Measurements from ENCODE around the gene FEN1. TPM values are rescaled to one million over a fixed set of nuclear protein-coding genes. Genes with fewer than 3 reads are reported as not detected.

The FEN1 gene
- polyA plus RNA-seq, 1 of the 3 experiments (the other 2 are of a cell fraction), result 35.9 TPM

GRCh38 chr11:61749591-61750217 is 43.0 kb upstream of the FEN1 start (continued):
- no peak for TF ChIP-seq REST (IDR thresholded peaks at IDR 0.05; ENCODE audit: low read depth, low read length)
- TF ChIP-seq NFIC (IDR thresholded peaks at IDR 0.05; ENCODE audit: borderline replicate concordance), result no peak
- TF ChIP-seq ZBTB33 (IDR thresholded peaks at IDR 0.05; ENCODE audit: borderline replicate concordance, low read depth), result no peak
- no peak for TF ChIP-seq TCF12 (IDR thresholded peaks at IDR 0.05)
- no peak for TF ChIP-seq EP300 (IDR thresholded peaks at IDR 0.05; ENCODE audit: borderline replicate concordance in 1 of 2, low read depth in 1 of 2, low read length in 1 of 2)

- no peaks in the 10 kb centered on the region for H3K36me3 ChIP-seq (replicated peaks in 1 of 2; ENCODE audit: control insufficient read depth in 1 of 2, insufficient read depth in 2 of 2, low read length in 1 of 2)
- H3K9ac ChIP-seq, result no peak overlapping the region
- no peaks in the 10 kb centered on the region for H4K20me1 ChIP-seq (ENCODE audit: insufficient read depth)
- no peaks in the 10 kb centered on the region for H3K9me2 ChIP-seq
- H3F3A ChIP-seq (replicated peaks; ENCODE audit: insufficient read depth), result no peaks in the 10 kb centered on the region
- no peak for DNase-seq
- WGBS (ENCODE audit: low lambda C conversion rate), result 88% methylated on average over 5 of the region's 5 CpGs
- ChIA-PET CTCF (interaction anchor here (1.0 to 9.1 kb wide), 12 partner anchors 11 to 357 kb away, joined by 3 to 285 read pairs (median 6); partner anchors contain the start of genes FEN1 and TMEM258), POLR2A (no interaction called here)
- peaks cover 0 to 18% of the 10 kb centered on the region in 2 experiments; a peak in 1 of 4 replicates for H3K4me1 ChIP-seq (ENCODE audit: control insufficient read depth in 1 of 2, insufficient read depth in 2 of 2, low read depth in 1 of 2, low read length in 1 of 2)
- H3K27ac ChIP-seq (ENCODE audit: low read depth in 2 of 2, low read length in 1 of 2), result no peak overlapping the region
- no peaks in the 10 kb centered on the region for H3K27me3 ChIP-seq (ENCODE audit: insufficient read depth)
- H3K4me2 ChIP-seq, result no peak overlapping the region
- no peak overlapping the region for H2AFZ ChIP-seq (ENCODE audit: low read depth)
- TF ChIP-seq SIN3A (IDR thresholded peaks at IDR 0.05; ENCODE audit: borderline replicate concordance, low read depth, low read length) (no peak), IRF3 (IDR thresholded peaks at IDR 0.05; ENCODE audit: low read depth, low read length) (no peak), RXRA (IDR thresholded peaks at IDR 0.05; ENCODE audit: borderline replicate concordance, low read depth) (no peak)
- no peak overlapping the region for H3K4me3 ChIP-seq (ENCODE audit: low read depth in 2 of 2, low read length in 1 of 2)
- H3K9me3 ChIP-seq, result no peaks in the 10 kb centered on the region
- no peaks in the 10 kb centered on the region for H3K79me2 ChIP-seq (ENCODE audit: insufficient read depth)
Measured at GRCh38 chr11:61750631-61751273, 42.0 kb upstream of the FEN1 start.
